ENCODE results near the gene ACOT7.

DNA sequence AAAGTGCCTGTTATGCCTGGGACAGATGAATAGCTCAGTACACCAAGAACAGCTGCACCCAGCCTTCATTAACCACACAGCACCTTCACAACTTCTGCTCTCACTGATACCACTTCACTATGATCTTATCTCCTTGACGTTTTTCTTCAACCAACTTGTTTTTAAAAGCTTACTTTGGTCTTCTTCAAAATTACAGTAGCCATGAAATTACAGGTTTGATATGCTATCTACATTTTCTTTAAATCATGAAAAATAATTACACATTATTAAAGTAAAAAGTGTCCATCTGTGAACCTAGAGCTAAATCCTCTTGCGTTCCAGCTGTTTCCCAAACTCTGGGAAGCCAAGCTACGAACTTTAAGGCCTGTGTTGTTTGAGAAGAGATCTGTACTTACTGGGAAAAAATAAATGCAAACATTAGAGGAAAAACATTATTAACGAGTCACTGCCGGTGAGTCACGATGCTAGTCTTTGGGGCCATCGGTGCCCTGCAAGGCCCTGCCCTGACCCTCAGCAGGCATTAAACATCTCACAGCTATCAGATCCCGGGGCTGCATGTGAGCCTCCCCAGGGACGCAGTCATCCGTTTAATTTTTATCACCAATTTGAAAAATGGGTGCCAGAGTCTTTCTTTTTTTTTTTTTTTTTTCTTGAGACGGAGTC is 76.3 kb downstream of the ACOT7 start:
- TF ChIP-seq, protein P1, sequence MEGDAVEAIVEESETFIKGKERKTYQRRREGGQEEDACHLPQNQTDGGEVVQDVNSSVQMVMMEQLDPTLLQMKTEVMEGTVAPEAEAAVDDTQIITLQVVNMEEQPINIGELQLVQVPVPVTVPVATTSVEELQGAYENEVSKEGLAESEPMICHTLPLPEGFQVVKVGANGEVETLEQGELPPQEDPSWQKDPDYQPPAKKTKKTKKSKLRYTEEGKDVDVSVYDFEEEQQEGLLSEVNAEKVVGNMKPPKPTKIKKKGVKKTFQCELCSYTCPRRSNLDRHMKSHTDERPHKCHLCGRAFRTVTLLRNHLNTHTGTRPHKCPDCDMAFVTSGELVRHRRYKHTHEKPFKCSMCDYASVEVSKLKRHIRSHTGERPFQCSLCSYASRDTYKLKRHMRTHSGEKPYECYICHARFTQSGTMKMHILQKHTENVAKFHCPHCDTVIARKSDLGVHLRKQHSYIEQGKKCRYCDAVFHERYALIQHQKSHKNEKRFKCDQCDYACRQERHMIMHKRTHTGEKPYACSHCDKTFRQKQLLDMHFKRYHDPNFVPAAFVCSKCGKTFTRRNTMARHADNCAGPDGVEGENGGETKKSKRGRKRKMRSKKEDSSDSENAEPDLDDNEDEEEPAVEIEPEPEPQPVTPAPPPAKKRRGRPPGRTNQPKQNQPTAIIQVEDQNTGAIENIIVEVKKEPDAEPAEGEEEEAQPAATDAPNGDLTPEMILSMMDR (IDR thresholded peaks at IDR 0.05; ENCODE audit: insufficient read depth, low read length, poor library complexity, severe bottlenecking): no peak
- TF ChIP-seq EZH2phosphoT487 (conservative IDR thresholded peaks at IDR 0.05; ENCODE audit: low read length): no peak

All from SU-DHL-6 (cell line).